IMR-90 (cell line): Measurements from ENCODE around the gene BRINP1.

Experiments used
- BHLHE40 ChIP-seq: fragments of 150-350 bp; IDR thresholded peaks from 2 replicates; pipeline ENCODE4 v1.6.1; 2016; ENCODE audit warnings: mild to moderate bottlenecking, low read depth, low read length
- MXI1 ChIP-seq: IDR thresholded peaks from 2 replicates; pipeline ENCODE4 v1.6.1; 2012; ENCODE audit warnings: low read depth, mild to moderate bottlenecking, low read length, moderate library complexity, borderline replicate concordance
- POLR2A ChIP-seq: IDR thresholded peaks from 2 replicates; pipeline ENCODE4 v1.6.1; 2012; ENCODE audit warnings: mild to moderate bottlenecking, low read depth, low read length
- TF ChIP-seq, protein P1 (sequence below): conservative IDR thresholded peaks from 2 replicates; pipeline ENCODE4 v1.5.1; 2012; ENCODE audit warnings: mild to moderate bottlenecking, low read depth, low read length, improper control_type of control experiment
- TF ChIP-seq, protein P2 (sequence below): fragments of 150-350 bp; IDR thresholded peaks from 2 replicates; pipeline ENCODE4 v1.6.1; 2016; ENCODE audit warnings: low read depth, mild to moderate bottlenecking, low read length, moderate library complexity, borderline replicate concordance

- TF ChIP-seq, protein P1, sequence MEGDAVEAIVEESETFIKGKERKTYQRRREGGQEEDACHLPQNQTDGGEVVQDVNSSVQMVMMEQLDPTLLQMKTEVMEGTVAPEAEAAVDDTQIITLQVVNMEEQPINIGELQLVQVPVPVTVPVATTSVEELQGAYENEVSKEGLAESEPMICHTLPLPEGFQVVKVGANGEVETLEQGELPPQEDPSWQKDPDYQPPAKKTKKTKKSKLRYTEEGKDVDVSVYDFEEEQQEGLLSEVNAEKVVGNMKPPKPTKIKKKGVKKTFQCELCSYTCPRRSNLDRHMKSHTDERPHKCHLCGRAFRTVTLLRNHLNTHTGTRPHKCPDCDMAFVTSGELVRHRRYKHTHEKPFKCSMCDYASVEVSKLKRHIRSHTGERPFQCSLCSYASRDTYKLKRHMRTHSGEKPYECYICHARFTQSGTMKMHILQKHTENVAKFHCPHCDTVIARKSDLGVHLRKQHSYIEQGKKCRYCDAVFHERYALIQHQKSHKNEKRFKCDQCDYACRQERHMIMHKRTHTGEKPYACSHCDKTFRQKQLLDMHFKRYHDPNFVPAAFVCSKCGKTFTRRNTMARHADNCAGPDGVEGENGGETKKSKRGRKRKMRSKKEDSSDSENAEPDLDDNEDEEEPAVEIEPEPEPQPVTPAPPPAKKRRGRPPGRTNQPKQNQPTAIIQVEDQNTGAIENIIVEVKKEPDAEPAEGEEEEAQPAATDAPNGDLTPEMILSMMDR, result no peak
- no peak for TF ChIP-seq BHLHE40
- TF ChIP-seq POLR2A, result no peak
- TF ChIP-seq, protein P2, sequence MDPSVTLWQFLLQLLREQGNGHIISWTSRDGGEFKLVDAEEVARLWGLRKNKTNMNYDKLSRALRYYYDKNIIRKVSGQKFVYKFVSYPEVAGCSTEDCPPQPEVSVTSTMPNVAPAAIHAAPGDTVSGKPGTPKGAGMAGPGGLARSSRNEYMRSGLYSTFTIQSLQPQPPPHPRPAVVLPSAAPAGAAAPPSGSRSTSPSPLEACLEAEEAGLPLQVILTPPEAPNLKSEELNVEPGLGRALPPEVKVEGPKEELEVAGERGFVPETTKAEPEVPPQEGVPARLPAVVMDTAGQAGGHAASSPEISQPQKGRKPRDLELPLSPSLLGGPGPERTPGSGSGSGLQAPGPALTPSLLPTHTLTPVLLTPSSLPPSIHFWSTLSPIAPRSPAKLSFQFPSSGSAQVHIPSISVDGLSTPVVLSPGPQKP, result no peak
- no peak for TF ChIP-seq MXI1
Measured at GRCh38 chr9:119360237-119360636, 9.0 kb downstream of the BRINP1 start.
